ENCODE results near the gene CD200.
A peak's percentile ranks its signal among the peaks of the same experiment; 100 is the strongest.
"Not testable (repeated sequence)": the region's sequence is repeated elsewhere in the genome, so short reads cannot be mapped to it uniquely, and the experiment has no call there.

Gene CD200

DNA sequence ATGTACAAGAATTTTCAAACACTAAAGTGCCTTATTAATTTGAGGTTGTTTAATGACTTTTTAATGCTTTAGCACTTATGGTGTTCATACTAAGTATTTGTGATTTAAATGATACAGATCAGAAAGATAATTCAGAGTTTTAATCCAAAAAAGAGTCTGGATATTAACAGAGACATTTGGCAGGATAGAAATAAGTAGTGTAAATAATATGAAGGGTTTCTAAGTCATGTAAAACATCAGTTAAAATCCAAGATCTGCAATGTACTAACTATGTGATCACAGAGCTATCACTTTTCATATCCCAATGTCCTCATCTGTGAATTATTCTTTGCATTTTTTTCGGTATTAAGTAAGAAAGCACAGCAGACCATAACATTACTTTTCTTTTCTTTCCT is 62.9 kb downstream of the CD200 start:
- Mint-ChIP-seq H3K36me3 (ENCODE audit: low read depth) (no peaks in the 10 kb centered on the region), H3K27me3 (no peaks in the 10 kb centered on the region), H3K9me3 (peaks cover 5% of the 10 kb centered on the region), H3K4me1 (peaks cover 39% of the 10 kb centered on the region), H3K4me3 (no peak overlapping the region), H3K27ac (no peak overlapping the region)
- ATAC-seq (no peak), DNase-seq (no peak)

DNA sequence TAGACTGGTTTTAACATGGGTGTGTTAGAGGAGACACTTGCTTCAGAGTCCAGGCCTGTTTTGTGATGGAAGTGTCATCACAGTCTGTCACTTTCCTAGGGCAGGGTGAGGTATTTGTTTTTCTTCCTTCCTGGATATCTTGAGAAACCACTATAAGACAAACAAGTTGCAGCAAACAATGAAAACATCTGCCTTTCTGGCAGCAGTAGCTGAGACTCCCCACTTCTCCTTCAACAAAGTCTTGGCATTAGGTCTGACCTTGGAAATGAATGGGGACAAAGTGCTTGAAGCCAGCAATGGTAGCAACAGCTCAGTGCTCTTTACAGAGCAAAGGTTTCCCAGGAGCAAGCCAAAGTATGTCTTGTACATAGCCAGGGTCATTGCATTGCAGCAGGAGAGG is 64.6 kb downstream of the CD200 start:
- no peaks in the 10 kb centered on the region for H3K27me3 Mint-ChIP-seq
- no peak overlapping the region for H3K27ac Mint-ChIP-seq
- H3K4me1 Mint-ChIP-seq = peaks cover 25% of the 10 kb centered on the region
- no peaks in the 10 kb centered on the region for H3K36me3 Mint-ChIP-seq (ENCODE audit: low read depth)
- no peak for ATAC-seq
- H3K9me3 Mint-ChIP-seq = peaks cover 2% of the 10 kb centered on the region
- no peak overlapping the region for H3K4me3 Mint-ChIP-seq
- DNase-seq = no peak

DNA sequence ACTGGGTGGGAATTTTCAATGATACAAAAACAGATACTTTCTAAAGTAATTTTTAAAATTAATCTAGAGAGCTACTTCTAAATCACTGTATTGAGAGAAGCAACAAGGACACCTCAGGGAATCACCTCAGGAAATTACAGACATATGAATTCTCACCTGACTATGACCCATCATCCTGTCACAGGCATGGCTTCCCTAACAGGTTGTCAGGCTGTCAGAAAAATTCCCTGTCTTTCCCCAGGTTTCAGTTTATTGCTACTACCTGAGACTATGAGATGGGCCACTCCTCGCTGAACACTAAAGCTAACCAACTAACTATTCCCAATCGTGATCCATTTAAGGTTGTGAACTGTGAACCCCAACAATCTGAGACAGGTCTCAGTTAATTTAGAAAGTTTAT is 66.1 kb downstream of the CD200 start:
- Mint-ChIP-seq H3K27ac (no peak overlapping the region), H3K4me3 (no peak overlapping the region), H3K9me3 (no peaks in the 10 kb centered on the region), H3K36me3 (ENCODE audit: low read depth) (no peaks in the 10 kb centered on the region), H3K27me3 (no peaks in the 10 kb centered on the region), H3K4me1 (peaks cover 11% of the 10 kb centered on the region)
- ATAC-seq (no peak), DNase-seq (no peak)

DNA sequence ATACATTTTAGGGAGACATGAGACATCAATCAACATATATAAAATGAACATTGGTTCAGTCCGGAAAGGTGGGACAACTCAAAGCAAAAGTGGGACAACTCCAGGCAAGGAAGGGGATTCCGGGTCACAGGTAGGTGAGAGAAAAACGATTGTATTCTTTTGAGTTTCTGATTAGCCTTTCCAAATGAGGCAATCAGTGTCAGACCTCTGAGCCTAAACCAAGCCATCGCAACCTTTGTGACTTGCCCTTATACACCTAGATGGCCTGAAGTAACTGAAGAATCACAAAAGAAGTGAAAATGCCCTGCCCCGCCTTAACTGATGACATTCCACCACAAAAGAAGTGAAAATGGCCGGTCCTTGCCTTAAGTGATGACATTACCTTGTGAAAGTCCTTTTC is 66.6 kb downstream of the CD200 start:
- not testable (repeated sequence) for H3K4me3 Mint-ChIP-seq; H3K4me1 Mint-ChIP-seq; H3K27me3 Mint-ChIP-seq; DNase-seq; H3K36me3 Mint-ChIP-seq (ENCODE audit: low read depth); ATAC-seq; H3K9me3 Mint-ChIP-seq; H3K27ac Mint-ChIP-seq

DNA sequence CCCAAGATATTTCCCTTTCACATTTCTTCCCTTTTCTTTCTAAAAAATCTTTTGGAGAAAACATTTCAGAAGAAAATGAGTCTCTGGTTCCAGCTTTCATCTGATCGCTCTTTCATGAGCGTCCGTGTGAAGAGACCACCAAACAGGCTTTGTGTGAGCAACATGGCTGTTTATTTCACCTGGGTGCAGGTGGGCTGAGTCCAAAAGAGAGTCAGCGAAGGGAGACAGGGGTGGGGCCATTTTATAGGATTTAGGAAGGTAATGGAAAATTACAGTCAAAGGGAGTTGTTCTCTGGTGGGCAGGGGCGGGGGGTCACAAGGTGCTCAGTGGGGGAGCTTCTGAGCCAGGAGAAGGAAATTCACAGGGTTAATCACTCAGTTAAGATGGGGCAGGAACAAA is 67.4 kb downstream of the CD200 start:
- H3K27ac Mint-ChIP-seq; H3K4me3 Mint-ChIP-seq; ATAC-seq; H3K9me3 Mint-ChIP-seq; H3K36me3 Mint-ChIP-seq (ENCODE audit: low read depth); DNase-seq; H3K27me3 Mint-ChIP-seq: not testable (repeated sequence)
- H3K4me1 Mint-ChIP-seq = peaks cover 12% of the 10 kb centered on the region

DNA sequence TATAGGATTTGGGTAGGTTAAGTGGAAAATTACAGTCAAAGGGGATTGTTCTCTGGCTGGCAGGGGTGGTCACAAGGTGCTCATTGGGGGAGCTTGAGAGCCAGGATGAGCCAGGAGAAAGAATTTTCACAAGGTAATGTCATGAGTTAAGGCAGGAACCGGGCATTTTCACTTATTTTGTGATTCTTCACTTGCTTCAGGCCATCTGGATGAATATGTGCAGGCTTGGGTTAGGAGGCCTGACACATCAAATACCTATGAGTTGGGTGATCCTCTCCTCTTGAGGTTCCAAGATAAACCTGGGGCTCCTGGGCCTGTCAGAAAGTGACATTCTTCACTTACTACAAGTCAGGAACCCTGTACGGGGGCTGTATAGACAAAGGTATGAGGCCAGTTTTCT is 68.7 kb downstream of the CD200 start:
- DNase-seq (no peak), ATAC-seq (no peak)
- Mint-ChIP-seq H3K9me3 (no peaks in the 10 kb centered on the region), H3K27me3 (no peaks in the 10 kb centered on the region), H3K4me1 (peaks cover 24% of the 10 kb centered on the region), H3K27ac (no peak overlapping the region), H3K36me3 (ENCODE audit: low read depth) (no peaks in the 10 kb centered on the region), H3K4me3 (no peak overlapping the region)

DNA sequence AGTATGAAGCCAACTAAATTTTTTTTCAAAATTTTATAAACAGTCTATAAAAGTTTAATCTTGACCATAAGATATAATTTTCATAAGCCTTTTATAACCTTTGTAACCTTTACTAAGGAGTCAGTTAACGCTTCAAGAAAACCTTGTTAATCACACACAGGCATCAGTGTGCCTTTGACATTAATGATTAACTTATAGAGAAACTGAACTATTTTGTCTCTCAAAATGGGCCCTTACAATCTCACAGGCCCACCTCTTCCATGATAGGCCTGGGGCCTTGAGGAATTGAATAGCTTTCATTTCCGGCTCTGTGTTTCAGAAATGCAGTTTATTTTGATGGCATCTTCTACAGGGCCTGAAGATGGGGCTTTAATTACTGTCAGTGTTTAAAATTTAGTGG is 70.1 kb downstream of the CD200 start:
- Mint-ChIP-seq H3K36me3 (ENCODE audit: low read depth) (no peaks in the 10 kb centered on the region), H3K4me3 (no peak overlapping the region), H3K27me3 (no peaks in the 10 kb centered on the region), H3K27ac (no peak overlapping the region), H3K4me1 (peaks cover 33% of the 10 kb centered on the region), H3K9me3 (no peaks in the 10 kb centered on the region)
- ATAC-seq (no peak), DNase-seq (no peak)

DNA sequence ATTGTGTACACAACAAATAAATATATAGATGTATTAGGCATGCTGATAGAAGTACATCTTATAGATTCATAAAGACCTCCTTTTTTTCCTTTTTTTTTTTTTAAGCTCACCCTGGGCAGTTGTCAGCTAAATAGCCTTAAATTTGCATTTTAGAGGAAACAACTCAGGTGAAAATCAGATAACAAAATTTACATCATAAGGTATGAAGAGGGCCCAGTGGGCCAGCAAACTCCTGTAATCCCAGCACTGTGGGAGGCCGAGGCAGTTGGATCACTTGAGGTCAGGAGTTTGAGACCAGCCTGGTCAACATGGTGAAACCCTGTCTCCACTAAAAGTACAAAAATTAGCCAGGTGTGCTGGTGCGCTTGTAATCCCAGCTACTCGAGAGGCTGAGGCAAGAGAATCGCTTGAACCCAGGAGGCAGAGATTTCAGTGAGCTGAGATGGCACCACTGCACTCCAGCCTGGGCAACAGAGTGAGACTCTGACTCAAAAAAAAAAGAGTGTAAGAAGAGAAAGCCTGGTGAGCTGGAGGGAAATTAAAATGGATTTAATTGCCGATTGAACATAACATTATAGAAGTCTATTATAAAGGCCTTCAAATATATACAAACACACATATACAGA is 72.1 kb downstream of the CD200 start:
- not testable (repeated sequence) for H3K9me3 Mint-ChIP-seq; H3K27me3 Mint-ChIP-seq; H3K4me3 Mint-ChIP-seq; DNase-seq; H3K36me3 Mint-ChIP-seq (ENCODE audit: low read depth); ATAC-seq
- peaks cover 32% of the 10 kb centered on the region for H3K4me1 Mint-ChIP-seq
- peak overlapping the region; percentile 45 for H3K27ac Mint-ChIP-seq

DNA sequence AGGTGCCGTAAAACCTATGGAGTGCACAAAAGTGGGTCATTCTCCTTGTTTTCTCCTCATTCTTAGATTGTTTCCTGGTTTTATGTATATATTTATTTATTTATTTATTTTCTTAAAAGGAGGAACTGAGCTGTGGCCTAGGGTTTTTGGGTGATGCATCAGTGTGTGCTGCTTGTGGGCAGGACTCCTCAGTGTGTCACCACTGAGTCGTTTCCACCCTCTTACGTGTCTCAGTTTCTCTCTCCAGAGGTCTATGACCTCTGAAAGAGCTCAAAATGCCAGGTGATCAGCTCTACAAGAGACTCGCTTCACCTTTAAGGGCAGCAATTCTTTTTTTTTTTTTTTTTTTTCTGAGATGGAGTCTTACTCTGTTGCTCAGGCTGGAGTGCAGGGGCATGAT is 72.9 kb downstream of the CD200 start:
- H3K9me3 Mint-ChIP-seq = no peaks in the 10 kb centered on the region
- H3K4me3 Mint-ChIP-seq = no peak overlapping the region
- H3K36me3 Mint-ChIP-seq (ENCODE audit: low read depth) = no peaks in the 10 kb centered on the region
- DNase-seq (peak; percentile 34), ATAC-seq (peak; percentile 92)
- peaks cover 32% of the 10 kb centered on the region for H3K4me1 Mint-ChIP-seq
- H3K27me3 Mint-ChIP-seq = no peaks in the 10 kb centered on the region
- peak overlapping the region; percentile 45 for H3K27ac Mint-ChIP-seq

DNA sequence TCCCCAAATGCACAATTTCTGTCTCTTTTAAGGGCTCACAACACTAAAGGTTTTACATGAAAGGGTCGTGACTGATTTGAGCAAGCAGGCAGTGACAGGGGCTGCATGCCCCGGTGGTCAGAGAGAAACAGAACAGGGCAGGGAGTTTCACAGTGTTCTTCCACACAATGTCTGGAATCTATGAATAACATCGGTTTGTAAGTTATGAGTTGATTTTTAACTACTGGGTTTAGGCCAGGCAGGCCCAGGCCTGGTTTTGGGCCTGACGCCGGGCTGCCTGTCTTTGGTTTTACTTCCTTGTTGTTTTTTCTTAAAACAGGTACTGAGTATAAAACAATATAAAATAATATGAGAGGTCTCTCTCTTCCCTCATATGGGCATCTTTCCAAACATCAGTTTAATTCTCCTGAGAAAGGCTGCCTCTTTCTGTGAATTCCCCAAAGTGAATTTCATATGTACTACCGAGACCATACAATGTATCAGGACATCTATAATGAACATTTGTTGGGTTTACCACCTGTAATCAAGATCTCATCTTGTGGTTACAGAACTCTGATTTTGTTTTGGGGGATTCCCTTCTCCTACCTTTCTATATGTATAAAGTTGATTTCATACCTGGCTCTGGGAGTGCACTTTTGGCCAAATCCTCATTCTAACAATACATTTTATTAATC is 74.4 kb downstream of the CD200 start:
- H3K9me3 Mint-ChIP-seq = no peaks in the 10 kb centered on the region
- peak overlapping the region; percentile 32 for H3K4me3 Mint-ChIP-seq
- no peaks in the 10 kb centered on the region for H3K36me3 Mint-ChIP-seq (ENCODE audit: low read depth)
- H3K27me3 Mint-ChIP-seq = no peaks in the 10 kb centered on the region
- peak overlapping the region; percentile 77 for H3K27ac Mint-ChIP-seq
- H3K4me1 Mint-ChIP-seq = peaks cover 33% of the 10 kb centered on the region
- ATAC-seq = peak; percentile 46
- DNase-seq = no peak

DNA sequence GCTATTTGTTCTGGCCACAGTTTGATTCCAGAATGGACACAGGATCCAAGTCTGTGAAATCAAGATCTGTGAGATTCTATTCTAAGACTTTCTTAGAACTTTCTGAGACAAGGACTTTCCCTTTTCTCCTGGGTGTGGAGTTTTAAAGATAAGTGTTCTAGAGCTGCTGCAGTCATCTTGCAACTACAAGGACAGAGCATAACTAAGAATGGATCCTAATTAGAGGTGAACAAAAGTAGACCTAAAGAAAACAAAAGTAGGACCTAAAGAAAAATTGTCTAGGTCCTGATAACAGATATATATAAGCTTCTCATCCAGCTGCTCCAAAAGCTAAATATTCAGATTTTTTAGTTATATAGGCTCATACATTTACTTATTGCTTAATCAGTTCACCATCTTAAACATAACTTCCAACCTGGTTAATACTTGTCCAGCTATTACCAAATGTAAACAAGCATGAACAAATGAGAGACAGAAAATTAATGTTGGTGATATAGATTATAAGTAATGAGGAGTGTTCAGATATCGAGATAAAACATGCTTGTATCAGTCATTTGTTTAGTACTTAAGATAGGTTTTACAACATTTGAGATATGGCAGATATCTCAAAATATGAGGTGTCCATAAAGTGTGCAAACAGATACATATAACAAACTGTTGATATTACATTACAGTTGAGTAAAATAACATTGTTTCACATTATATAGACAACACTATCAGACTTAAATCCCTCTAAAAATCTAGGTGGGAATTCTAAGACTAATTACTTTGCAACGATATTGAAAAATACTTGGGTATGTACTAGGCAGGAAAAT is 75.1 kb downstream of the CD200 start:
- H3K27me3 Mint-ChIP-seq = no peaks in the 10 kb centered on the region
- H3K4me3 Mint-ChIP-seq = no peak overlapping the region
- no peaks in the 10 kb centered on the region for H3K9me3 Mint-ChIP-seq
- ATAC-seq = no peak
- H3K27ac Mint-ChIP-seq = peak overlapping the region; percentile 77
- no peak for DNase-seq
- H3K36me3 Mint-ChIP-seq (ENCODE audit: low read depth) = no peaks in the 10 kb centered on the region
- H3K4me1 Mint-ChIP-seq = peaks cover 41% of the 10 kb centered on the region

DNA sequence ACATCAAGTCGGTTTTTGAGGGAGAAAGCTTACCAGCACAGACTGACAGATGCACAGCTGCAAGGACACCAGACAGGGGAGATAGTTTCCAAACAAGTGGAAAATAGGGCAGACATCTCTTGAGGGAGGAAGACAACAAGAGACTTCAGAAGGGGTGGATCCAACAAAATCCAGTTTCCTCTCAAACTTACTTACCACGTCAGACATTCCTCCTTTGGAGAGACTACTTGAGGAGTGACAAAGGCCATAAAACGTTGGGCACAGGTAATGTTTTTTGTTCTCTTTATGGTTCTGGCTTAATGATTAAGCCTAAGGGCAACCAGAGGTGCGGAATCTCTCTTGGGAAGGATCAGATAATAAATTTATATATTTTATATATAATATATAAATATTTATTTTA is 76.1 kb downstream of the CD200 start:
- DNase-seq = no peak
- ATAC-seq = no peak
- Mint-ChIP-seq H3K9me3 (no peaks in the 10 kb centered on the region), H3K4me3 (no peak overlapping the region), H3K27me3 (no peaks in the 10 kb centered on the region), H3K27ac (no peak overlapping the region), H3K36me3 (ENCODE audit: low read depth) (no peaks in the 10 kb centered on the region), H3K4me1 (peaks cover 44% of the 10 kb centered on the region)

DNA sequence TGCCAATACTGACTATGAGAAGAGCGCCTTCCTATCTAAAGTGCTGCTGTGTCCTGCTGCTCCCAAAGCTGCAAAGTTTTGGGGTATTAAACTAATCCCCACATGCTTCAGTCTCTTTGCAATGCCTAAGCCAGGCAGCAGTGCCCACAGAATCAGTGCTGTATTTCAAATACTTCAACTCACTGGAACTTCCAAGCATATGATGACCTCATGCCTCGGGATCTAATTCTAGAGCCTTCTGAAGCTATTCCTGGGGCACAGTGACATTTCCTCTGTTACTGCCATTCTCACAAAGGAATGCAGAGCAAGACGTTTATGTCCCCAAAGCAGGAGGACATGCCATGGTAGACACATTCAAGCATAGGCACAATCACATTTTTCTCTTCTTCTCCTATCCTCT is 78.5 kb downstream of the CD200 start:
- ATAC-seq (no peak), DNase-seq (no peak)
- Mint-ChIP-seq H3K27me3 (no peaks in the 10 kb centered on the region), H3K9me3 (no peaks in the 10 kb centered on the region), H3K4me1 (peaks cover 30% of the 10 kb centered on the region), H3K27ac (no peak overlapping the region), H3K36me3 (ENCODE audit: low read depth) (no peaks in the 10 kb centered on the region), H3K4me3 (no peak overlapping the region)

Measured in activated naive CD8-positive, alpha-beta T cell treated with anti-CD3 and anti-CD28 coated beads, Interleukin-2, amount 50 U/mL, for 24 hours (primary cell).